ENCODE data around the gene YKT6.

The YKT6 gene

DNA sequence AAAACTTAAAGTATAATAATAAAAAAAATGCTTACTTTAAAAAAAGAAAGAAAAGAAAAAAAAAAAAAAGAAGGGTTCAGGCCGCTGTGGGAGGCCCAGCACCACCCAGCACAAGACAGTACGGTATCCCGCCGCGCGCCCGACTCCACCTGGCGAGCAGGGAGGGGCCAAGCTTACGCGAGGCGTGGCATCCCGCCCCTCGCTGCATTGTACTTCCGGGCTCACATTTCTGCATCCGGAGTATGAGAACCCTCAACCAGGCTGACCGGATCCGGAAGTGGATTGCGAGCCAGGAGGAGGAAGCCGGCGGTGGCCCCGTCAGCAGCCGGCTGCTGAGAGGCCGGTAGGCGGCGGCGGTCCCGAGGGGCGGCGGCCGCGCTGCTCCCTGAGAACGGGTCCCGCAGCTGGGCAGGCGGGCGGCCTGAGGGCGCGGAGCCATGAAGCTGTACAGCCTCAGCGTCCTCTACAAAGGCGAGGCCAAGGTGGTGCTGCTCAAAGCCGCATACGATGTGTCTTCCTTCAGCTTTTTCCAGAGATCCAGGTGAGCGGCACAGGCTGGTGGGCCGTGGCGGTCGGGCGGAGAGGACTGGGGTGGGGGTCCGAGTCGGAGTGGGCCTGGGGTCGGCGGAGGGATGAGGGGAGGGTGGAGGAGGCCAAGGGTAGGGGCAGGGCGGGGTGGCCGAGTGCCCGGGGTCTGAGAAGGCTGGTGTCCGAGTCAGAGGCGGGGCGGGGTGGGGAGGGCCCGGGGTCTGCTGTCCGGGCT is at the start of gene YKT6:
Gene YKT6 (plus strand): TSS at position 280 of the 763 bp plus-strand sequence. CDS start 158 bp downstream, at position 438.
- peak; percentile 85 for DNase-seq (ENCODE audit: extremely low read depth, low read depth)
- TF ChIP-seq, protein P1, sequence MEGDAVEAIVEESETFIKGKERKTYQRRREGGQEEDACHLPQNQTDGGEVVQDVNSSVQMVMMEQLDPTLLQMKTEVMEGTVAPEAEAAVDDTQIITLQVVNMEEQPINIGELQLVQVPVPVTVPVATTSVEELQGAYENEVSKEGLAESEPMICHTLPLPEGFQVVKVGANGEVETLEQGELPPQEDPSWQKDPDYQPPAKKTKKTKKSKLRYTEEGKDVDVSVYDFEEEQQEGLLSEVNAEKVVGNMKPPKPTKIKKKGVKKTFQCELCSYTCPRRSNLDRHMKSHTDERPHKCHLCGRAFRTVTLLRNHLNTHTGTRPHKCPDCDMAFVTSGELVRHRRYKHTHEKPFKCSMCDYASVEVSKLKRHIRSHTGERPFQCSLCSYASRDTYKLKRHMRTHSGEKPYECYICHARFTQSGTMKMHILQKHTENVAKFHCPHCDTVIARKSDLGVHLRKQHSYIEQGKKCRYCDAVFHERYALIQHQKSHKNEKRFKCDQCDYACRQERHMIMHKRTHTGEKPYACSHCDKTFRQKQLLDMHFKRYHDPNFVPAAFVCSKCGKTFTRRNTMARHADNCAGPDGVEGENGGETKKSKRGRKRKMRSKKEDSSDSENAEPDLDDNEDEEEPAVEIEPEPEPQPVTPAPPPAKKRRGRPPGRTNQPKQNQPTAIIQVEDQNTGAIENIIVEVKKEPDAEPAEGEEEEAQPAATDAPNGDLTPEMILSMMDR (IDR thresholded peaks at IDR 0.05; ENCODE audit: low read depth, low read length, missing control alignments), result peak; percentile 55
- H3K4me3 ChIP-seq (replicated peaks; ENCODE audit: low read depth, low read length), result peak within 1 kb of the TSS; percentile 82

GRCh38 chr7:44151956-44152355 is 48.8 kb upstream of the YKT6 start:
- H3K4me3 ChIP-seq (replicated peaks; ENCODE audit: low read depth, low read length), result no peak overlapping the region
- DNase-seq (ENCODE audit: extremely low read depth, low read depth), result no peak
- TF ChIP-seq, protein P1 (IDR thresholded peaks at IDR 0.05; ENCODE audit: low read depth, low read length, missing control alignments), result no peak

GRCh38 chr7:44152971-44153947 is 47.5 kb upstream of the YKT6 start:
- DNase-seq (ENCODE audit: extremely low read depth, low read depth), result no peak
- H3K4me3 ChIP-seq (replicated peaks; ENCODE audit: low read depth, low read length), result no peak overlapping the region
- TF ChIP-seq, protein P1 (IDR thresholded peaks at IDR 0.05; ENCODE audit: low read depth, low read length, missing control alignments), result no peak

GRCh38 chr7:44153948-44154335 is 46.8 kb upstream of the YKT6 start:
- no peak overlapping the region for H3K4me3 ChIP-seq (replicated peaks; ENCODE audit: low read depth, low read length)
- no peak for DNase-seq (ENCODE audit: extremely low read depth, low read depth)
- TF ChIP-seq, protein P1 (IDR thresholded peaks at IDR 0.05; ENCODE audit: low read depth, low read length, missing control alignments), result no peak

GRCh38 chr7:44154703-44155102 is 46.1 kb upstream of the YKT6 start:
- TF ChIP-seq, protein P1 (IDR thresholded peaks at IDR 0.05; ENCODE audit: low read depth, low read length, missing control alignments), result no peak
- no peak overlapping the region for H3K4me3 ChIP-seq (replicated peaks; ENCODE audit: low read depth, low read length)
- DNase-seq (ENCODE audit: extremely low read depth, low read depth), result no peak

DNA sequence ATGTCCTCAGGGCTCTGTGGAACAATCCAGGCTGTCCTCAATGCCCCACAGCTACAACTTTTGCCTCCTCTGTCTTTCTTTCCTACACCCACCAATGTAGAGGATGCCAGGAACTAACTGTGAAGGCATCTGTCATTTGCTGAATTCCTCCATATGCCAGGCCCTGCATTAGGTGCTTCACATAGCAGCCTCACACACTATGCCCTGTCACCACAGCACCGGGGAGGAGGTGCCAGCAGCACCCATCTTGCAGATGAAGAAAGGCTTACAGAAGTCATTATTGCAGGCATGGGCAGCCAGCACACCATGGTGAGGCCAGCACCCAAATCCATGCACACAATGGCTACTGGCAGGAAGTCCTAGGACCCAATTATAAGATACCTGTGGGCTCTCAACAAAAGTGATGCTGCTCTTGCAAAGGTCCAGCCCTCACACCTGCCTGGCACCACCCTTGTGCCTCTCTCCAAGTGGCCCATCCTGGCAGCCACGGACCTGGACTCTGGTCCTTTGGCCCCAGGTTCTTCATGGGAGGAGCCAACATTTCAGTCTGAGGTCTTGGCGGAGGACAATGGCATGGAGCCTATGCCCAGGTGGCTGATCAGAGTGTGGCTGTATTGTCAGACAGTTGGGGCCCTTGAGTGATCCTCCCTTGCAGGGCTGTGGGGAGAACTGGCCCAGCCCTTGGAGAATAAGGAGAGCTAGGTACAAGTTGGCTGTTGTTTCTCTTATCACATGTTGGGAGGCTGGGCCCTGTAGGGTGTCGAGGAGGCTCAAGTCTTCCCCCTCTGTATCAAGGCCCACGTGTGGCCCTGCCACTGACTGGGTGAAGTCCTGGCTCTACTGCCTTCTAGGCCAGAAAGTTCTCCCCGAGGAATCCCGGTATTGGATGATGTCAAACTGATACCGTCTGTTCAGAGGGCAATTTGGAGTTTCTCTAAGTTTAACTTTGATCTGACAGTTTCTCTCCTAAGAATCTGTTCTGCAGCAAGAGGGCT is 45.3 kb upstream of the YKT6 start:
- no peak overlapping the region for H3K4me3 ChIP-seq (replicated peaks; ENCODE audit: low read depth, low read length)
- TF ChIP-seq, protein P1 (IDR thresholded peaks at IDR 0.05; ENCODE audit: low read depth, low read length, missing control alignments), result no peak
- no peak for DNase-seq (ENCODE audit: extremely low read depth, low read depth)

Measured in HFF-Myc (cell line).